Glutamatergic neuron (in vitro differentiated cells): Measurements from ENCODE around the gene STOM. TPM values are rescaled to one million over a fixed set of nuclear protein-coding genes. Genes with fewer than 3 reads are reported as not detected.

ENCODE experiments used
- DNase-seq: peaks from one replicate; pipeline ENCODE4 v3.0.0; 2022
- H3K27ac Mint-ChIP-seq: one replicate; pipeline ENCODE4 v1.8.0; 2020; ENCODE audit warnings: mild to moderate bottlenecking, mixed read lengths, inconsistent platforms; ENCODE audit not compliant: unreplicated experiment
- H3K27me3 Mint-ChIP-seq: one replicate; pipeline ENCODE4 v1.8.0; 2020; ENCODE audit warnings: mild to moderate bottlenecking, moderate library complexity, mixed read lengths, inconsistent platforms; ENCODE audit not compliant: unreplicated experiment
- H3K36me3 Mint-ChIP-seq: one replicate; pipeline ENCODE4 v1.8.0; 2020; ENCODE audit warnings: mild to moderate bottlenecking, mixed read lengths, inconsistent platforms; ENCODE audit not compliant: unreplicated experiment
- H3K4me1 Mint-ChIP-seq: one replicate; pipeline ENCODE4 v1.8.0; 2020; ENCODE audit warnings: mild to moderate bottlenecking, low read depth, mixed read lengths, inconsistent platforms; ENCODE audit not compliant: unreplicated experiment
- H3K4me3 Mint-ChIP-seq: one replicate; pipeline ENCODE4 v1.8.0; 2020; ENCODE audit warnings: mild to moderate bottlenecking, mixed read lengths, inconsistent platforms; ENCODE audit not compliant: unreplicated experiment
- H3K9me3 Mint-ChIP-seq: one replicate; pipeline ENCODE4 v1.8.0; 2020; ENCODE audit warnings: mild to moderate bottlenecking, moderate library complexity, mixed read lengths, inconsistent platforms; ENCODE audit not compliant: unreplicated experiment
- total RNA-seq: library from RNA; stranded (reverse); fragmentation: NEBNext Ultra II Directional; extraction: Animal tissue kit (Norgen Biotek cat#: 25700); gene quantifications from one replicate; pipeline ENCODE4 v1.2.1, GENCODE V29; 2021; ENCODE audit not compliant: unreplicated experiment
- TF ChIP-seq, protein P1 (sequence below): fragments of 200-600 bp; sonication (generic); IDR thresholded peaks from one replicate; pipeline ENCODE4 v1.5.0; 2021; ENCODE audit not compliant: partially characterized antibody, unreplicated experiment

STOM gene
- total RNA-seq, 1 donor from 2014 or later, result 2.0 TPM

DNA sequence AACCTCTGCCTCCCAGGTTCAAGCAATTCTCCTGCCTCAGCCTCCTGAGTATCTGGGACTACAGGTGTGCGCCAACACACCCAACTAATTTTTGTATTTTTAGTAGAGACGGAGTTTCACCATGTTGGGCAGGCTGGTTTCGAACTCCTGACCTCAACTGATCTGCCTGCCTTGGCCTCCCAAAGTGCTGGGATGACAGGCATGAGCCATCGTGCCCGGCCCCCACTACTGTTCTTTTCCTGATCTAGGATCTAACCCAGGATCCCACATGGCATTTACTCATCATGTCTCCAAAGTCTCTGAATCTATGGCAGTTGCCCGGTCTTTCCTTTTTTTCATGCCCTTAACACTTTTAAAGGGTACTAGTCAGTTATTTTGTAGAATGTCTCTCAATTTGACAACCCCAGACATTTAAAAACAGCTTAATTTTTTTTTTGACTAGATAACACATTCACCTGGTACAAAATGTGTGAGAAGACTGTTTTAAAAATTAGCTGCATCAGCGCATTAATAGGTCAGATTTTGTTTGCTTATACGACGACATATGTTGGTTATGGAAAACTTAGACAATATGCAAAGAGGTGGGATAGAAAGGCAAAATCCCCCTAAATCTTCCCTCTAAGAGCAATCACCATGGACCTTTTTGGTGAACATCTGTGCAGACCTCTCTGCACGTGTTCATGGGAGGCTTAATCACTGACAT, 46.5 kb downstream of the STOM start:
- Mint-ChIP-seq H3K4me3 (no peak overlapping the region), H3K36me3 (no peaks in the 10 kb centered on the region), H3K27me3 (peaks cover 1% of the 10 kb centered on the region), H3K27ac (no peak overlapping the region), H3K4me1 (peaks cover 2% of the 10 kb centered on the region), H3K9me3 (peaks cover 3% of the 10 kb centered on the region)
- TF ChIP-seq, protein P1, sequence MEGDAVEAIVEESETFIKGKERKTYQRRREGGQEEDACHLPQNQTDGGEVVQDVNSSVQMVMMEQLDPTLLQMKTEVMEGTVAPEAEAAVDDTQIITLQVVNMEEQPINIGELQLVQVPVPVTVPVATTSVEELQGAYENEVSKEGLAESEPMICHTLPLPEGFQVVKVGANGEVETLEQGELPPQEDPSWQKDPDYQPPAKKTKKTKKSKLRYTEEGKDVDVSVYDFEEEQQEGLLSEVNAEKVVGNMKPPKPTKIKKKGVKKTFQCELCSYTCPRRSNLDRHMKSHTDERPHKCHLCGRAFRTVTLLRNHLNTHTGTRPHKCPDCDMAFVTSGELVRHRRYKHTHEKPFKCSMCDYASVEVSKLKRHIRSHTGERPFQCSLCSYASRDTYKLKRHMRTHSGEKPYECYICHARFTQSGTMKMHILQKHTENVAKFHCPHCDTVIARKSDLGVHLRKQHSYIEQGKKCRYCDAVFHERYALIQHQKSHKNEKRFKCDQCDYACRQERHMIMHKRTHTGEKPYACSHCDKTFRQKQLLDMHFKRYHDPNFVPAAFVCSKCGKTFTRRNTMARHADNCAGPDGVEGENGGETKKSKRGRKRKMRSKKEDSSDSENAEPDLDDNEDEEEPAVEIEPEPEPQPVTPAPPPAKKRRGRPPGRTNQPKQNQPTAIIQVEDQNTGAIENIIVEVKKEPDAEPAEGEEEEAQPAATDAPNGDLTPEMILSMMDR, result no peak
- no peak for DNase-seq

DNA sequence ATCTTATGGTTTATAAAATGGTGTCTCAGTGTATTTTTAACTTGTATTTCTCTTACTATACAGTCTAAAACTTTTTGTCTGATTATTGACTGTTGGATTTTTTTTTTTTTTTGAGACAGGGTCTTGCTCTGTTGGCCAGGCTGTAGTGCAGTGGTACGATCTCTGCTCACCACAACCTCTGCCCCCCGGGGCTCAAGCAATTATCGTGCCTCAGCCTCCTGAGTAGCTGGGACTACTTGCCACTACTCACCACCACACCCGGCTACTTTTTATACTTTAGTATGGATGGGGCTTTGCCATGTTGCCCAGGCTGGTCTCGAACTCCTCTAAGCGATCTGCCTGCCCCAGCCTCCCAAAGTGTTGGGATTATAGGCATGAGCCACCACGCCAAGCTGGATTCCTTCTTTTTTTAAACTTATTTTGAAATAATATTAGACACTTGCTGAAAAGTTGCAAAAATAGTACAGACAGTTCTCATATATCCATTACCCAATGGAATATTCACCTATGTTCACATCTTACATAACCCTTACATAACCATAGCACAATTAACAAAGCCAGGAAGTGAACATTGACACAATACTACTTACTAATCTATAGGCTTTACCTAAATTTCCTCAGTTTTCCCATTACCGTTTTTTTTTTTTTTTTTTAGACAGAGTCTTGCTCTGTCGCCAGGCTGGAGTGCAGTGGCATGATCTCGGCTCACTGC, 47.2 kb downstream of the STOM start:
- no peaks in the 10 kb centered on the region for H3K36me3 Mint-ChIP-seq
- TF ChIP-seq, protein P1, result no peak
- peaks cover 3% of the 10 kb centered on the region for H3K9me3 Mint-ChIP-seq
- peaks cover 2% of the 10 kb centered on the region for H3K4me1 Mint-ChIP-seq
- peaks cover 1% of the 10 kb centered on the region for H3K27me3 Mint-ChIP-seq
- no peak overlapping the region for H3K4me3 Mint-ChIP-seq
- H3K27ac Mint-ChIP-seq, result no peak overlapping the region
- no peak for DNase-seq

DNA sequence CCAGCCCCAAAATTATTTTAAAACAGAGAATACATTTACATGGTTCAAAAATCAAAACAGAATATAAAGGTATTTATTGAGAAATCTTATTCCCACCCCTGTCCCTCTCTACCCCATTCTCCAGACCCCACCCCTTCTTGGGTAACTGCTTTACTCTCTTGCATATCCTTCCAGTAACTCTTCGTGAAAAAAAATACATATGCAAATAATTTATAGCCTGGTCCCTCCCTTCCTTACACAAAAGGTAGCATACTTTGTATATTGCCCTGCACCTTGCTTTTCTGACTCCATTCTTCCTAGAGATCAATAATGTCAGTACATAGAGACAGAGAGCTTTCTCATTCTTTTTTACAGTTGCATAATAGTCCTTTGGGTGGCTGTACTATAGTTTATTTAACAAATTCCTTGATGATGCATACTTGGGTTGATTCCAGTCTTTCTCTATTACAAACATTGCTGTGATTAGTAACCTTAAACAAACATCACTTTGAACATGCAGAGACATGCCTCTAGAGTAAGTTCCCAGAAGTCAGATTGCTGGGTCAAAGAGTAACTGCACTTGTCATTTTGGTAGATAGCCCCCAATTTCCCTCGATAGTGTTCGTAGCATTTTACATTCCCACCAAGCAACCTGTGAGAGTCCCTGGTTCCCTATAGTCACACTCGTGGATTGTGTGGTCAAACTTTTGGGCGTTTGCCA, 47.9 kb downstream of the STOM start:
- H3K27me3 Mint-ChIP-seq, result peaks cover 1% of the 10 kb centered on the region
- H3K36me3 Mint-ChIP-seq, result no peaks in the 10 kb centered on the region
- H3K4me1 Mint-ChIP-seq, result peaks cover 2% of the 10 kb centered on the region
- no peak overlapping the region for H3K4me3 Mint-ChIP-seq
- peaks cover 3% of the 10 kb centered on the region for H3K9me3 Mint-ChIP-seq
- H3K27ac Mint-ChIP-seq, result no peak overlapping the region
- TF ChIP-seq, protein P1, result no peak
- DNase-seq, result no peak

DNA sequence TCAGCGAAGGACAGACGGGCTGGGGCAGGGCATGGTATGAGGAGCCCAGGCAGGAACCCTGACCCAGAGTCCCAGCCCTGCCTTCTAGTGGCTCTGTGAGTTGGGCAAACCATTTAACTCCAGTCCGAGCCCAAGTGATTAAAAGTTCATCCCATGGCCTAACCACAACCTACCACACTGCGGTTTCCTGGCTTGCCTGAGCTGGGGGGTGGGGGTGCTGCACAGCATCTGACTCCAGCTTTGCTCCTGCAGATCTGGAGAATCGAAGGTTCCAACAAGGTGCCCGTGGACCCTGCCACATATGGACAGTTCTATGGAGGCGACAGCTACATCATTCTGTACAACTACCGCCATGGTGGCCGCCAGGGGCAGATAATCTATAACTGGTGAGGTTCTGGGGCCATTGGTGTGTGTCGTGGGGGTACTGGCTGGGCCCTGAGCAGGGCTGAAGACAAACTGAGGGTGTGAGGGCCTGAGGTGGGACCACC, 49.0 kb downstream of the STOM start:
- TF ChIP-seq, protein P1, result no peak
- Mint-ChIP-seq H3K27me3 (peaks cover 1% of the 10 kb centered on the region), H3K36me3 (no peaks in the 10 kb centered on the region), H3K4me1 (peaks cover under 1% of the 10 kb centered on the region), H3K9me3 (peaks cover 3% of the 10 kb centered on the region), H3K4me3 (no peak overlapping the region), H3K27ac (no peak overlapping the region)
- no peak for DNase-seq

DNA sequence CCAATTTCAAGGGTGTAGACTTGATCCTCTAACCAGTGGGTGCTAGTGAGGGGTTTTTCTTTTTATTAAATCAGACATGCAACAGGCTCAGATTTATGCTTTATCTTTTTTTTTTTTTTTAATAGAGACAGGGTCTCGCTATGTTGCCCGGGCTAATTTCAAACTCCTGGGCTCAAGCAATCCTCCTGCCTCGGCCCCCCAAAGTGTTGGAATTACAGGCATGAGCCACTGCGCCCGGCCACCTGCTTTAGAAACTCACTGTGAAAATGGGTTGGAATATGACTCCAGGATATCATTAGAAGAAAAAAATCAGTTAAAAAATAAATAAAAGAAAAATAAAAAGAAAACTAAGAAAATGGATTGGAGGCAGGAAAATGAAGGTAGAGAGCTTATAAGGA, 50.7 kb downstream of the STOM start:
- Mint-ChIP-seq H3K27ac (no peak overlapping the region), H3K4me1 (no peaks in the 10 kb centered on the region), H3K27me3 (peaks cover 1% of the 10 kb centered on the region), H3K36me3 (no peaks in the 10 kb centered on the region), H3K9me3 (peaks cover 3% of the 10 kb centered on the region), H3K4me3 (no peak overlapping the region)
- TF ChIP-seq, protein P1, result no peak
- DNase-seq, result no peak
